ENCODE results near the gene CARD9. TPM values are rescaled to one million over a fixed set of nuclear protein-coding genes. Genes with fewer than 3 reads are reported as not detected.
A peak's percentile ranks its signal among the peaks of the same experiment; 100 is the strongest.

The CARD9 gene
- total RNA-seq, 1 donor = 8.5 TPM

DNA sequence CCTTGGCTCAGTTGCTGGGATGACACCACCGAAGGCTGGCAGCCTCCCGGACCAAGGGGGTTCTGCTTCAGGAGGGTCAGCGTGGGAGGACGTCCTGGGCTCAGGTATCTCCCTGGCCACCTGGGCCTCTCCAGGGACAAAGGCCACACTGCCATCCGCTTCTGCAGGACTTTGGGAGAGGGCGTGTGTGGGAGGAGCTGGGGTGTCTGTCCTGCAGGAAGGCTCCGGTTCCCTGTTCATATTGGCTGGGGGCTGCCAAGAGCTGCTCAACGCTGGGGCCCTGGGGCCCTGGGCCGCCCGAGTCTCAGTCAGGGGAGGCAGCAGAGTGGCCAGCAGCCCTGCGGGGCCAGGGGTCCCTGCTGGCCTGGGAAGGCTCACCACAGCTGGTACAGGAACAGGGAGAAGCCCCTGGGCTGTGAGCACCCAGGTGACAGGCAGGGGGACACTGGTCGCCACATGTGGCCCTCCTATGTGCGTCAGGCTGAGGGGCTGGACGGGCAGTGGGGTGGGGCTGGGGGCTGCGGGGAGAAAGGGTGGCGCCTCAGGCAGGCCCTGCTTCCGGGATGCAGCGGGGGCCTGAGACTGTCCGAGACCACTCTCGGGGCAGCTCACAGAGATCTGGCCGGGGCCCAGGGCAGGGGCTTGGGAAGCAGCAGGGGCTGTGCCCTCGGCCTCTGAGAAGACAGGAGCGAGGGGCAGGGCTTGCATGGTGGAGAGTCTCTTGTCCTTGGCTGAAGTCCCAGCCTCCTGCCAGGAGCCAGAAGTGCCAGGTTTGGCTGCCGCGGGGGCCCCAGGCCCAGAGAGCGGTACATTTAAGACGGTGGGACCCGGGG is 4.9 kb upstream of the CARD9 start:
- Histone ChIP-seq H3K27me3 (ENCODE audit: insufficient read depth, low read length) (no peaks in the 10 kb centered on the region), H3K9me3 (ENCODE audit: low read depth, low read length) (no peaks in the 10 kb centered on the region), H3K4me3 (ENCODE audit: low read length) (no peak overlapping the region), H3K4me1 (ENCODE audit: insufficient read depth, low read length) (peaks cover 16% of the 10 kb centered on the region)

DNA sequence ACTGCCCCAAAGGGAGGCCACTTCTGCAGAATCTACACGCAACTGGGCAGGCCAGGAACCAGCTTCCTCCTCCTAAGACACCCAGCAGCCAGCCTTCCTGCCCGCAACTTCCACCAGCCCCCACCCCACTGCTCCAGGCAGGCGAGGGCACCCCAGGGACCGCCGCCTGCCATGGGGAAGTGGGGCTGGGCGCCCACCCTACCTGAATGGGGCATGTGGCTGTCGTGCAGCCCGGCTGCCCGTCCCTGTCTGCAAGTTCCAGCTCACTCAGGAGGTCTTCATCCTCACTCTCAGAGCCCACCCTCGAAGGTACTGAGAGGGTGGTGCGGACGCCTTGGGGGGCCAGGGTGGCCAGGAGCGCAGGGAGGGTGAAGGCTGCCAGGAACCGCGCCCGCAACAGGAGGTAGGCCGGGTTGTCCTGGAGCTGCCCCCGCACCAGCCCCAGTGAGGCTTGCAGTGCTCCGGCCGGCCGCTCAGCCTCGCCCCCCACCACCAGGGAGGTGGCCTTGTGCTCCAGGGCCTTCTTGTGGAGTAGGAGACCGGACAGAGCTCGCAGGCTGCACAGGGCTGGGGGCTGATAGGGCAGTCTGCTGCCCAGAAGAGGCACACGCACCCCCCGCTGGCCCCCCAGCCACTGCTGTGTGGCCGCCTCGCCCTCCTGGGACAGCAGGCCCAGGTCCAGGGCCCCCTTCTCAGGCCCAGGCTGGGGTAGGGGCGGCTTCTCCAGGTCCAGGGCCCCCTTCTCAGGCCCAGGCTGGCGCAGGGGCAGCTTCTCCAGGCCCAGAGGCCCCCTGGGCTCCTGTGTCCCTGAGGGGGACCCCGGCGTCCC is 4.1 kb upstream of the CARD9 start:
- no peaks in the 10 kb centered on the region for H3K27me3 ChIP-seq (ENCODE audit: insufficient read depth, low read length)
- H3K4me3 ChIP-seq (ENCODE audit: low read length) = no peak overlapping the region
- H3K9me3 ChIP-seq (ENCODE audit: low read depth, low read length) = no peaks in the 10 kb centered on the region
- H3K4me1 ChIP-seq (ENCODE audit: insufficient read depth, low read length) = peaks cover 16% of the 10 kb centered on the region

DNA sequence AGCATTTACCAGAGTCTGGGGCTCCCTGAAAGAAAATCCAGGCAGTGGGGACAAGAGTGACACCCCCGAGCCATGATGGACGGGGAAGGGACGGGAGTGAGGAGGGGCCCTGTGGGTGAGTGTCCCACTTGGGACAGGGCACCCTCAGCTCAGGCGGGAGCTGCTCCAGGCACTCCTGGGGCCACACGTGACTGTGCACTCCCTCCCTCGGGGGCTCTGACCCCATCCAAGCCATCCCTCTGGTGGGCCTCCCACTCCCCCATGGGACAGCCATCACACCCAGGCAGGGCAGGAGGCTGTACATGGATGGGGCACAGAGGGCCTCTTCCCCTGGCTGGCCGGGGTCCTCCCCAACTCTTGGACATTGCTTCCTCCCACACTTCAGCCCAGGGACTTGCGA is 3.0 kb upstream of the CARD9 start:
- Histone ChIP-seq H3K27me3 (ENCODE audit: insufficient read depth, low read length) (no peaks in the 10 kb centered on the region), H3K4me1 (ENCODE audit: insufficient read depth, low read length) (peaks cover 23% of the 10 kb centered on the region), H3K4me3 (ENCODE audit: low read length) (no peak overlapping the region), H3K9me3 (ENCODE audit: low read depth, low read length) (no peaks in the 10 kb centered on the region)

- Histone ChIP-seq H3K4me1 (ENCODE audit: insufficient read depth, low read length) (peaks cover 23% of the 10 kb centered on the region), H3K27me3 (ENCODE audit: insufficient read depth, low read length) (no peaks in the 10 kb centered on the region), H3K9me3 (ENCODE audit: low read depth, low read length) (no peaks in the 10 kb centered on the region), H3K4me3 (ENCODE audit: low read length) (no peak overlapping the region)
Measured at GRCh38 chr9:136375096-136375495, 1.6 kb upstream of the CARD9 start.

DNA sequence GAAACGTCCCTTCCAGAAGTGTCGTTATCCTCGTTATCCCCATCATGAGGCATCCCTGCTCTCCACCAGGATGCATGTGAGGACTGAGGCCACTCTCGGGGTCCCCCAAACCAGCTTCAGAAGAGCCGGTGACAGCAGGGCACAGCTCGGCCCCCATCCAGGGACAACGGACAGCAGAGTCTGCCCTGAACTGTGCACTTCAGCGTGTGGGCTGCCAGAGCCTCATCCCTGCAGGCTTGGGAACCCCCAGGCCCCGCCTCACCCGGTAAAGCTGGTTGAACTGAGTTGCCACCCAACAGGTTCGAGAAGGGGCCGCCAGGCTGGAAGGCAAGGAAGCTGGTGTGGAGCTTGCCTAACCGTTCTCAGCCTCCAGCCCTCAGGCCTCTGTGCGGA is 710 bp upstream of the CARD9 start:
- Histone ChIP-seq H3K4me3 (ENCODE audit: low read length) (no peak overlapping the region), H3K4me1 (ENCODE audit: insufficient read depth, low read length) (peaks cover 23% of the 10 kb centered on the region), H3K9me3 (ENCODE audit: low read depth, low read length) (no peaks in the 10 kb centered on the region), H3K27me3 (ENCODE audit: insufficient read depth, low read length) (no peaks in the 10 kb centered on the region)

- Histone ChIP-seq H3K27me3 (ENCODE audit: insufficient read depth, low read length) (no peaks in the 10 kb centered on the region), H3K9me3 (ENCODE audit: low read depth, low read length) (no peaks in the 10 kb centered on the region), H3K4me3 (ENCODE audit: low read length) (peak overlapping the region; percentile 41), H3K4me1 (ENCODE audit: insufficient read depth, low read length) (peaks cover 23% of the 10 kb centered on the region)
Measured at GRCh38 chr9:136372561-136373299, 739 bp downstream of the CARD9 start.

GRCh38 chr9:136372006-136372405 is 1.5 kb downstream of the CARD9 start:
- peak overlapping the region; percentile 41 for H3K4me3 ChIP-seq (ENCODE audit: low read length)
- H3K9me3 ChIP-seq (ENCODE audit: low read depth, low read length) = no peaks in the 10 kb centered on the region
- no peaks in the 10 kb centered on the region for H3K27me3 ChIP-seq (ENCODE audit: insufficient read depth, low read length)
- H3K4me1 ChIP-seq (ENCODE audit: insufficient read depth, low read length) = peaks cover 18% of the 10 kb centered on the region

DNA sequence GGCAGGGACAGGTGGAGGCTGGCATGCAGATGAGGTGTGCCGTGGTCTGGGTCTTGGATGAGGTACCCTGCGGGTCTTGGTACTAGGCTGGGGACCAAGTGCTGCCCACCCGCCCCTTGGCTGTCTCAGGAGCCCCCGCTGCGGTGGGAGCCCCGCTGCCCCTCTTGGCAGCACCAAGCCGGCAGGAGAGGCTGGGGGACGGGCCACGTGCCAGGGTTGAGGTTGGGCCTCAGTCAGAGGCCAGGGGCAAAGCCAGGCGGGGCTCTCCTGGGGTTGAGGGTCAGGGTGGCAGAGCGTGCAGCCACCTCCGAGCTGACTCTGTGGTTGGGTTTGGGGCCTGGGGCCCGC is 2.0 kb downstream of the CARD9 start:
- Histone ChIP-seq H3K27me3 (ENCODE audit: insufficient read depth, low read length) (no peaks in the 10 kb centered on the region), H3K4me1 (ENCODE audit: insufficient read depth, low read length) (peaks cover 15% of the 10 kb centered on the region), H3K4me3 (ENCODE audit: low read length) (no peak overlapping the region), H3K9me3 (ENCODE audit: low read depth, low read length) (no peaks in the 10 kb centered on the region)

GRCh38 chr9:136370687-136371532 is 2.6 kb downstream of the CARD9 start:
- Histone ChIP-seq H3K4me1 (ENCODE audit: insufficient read depth, low read length) (peaks cover 20% of the 10 kb centered on the region), H3K9me3 (ENCODE audit: low read depth, low read length) (no peaks in the 10 kb centered on the region), H3K27me3 (ENCODE audit: insufficient read depth, low read length) (no peaks in the 10 kb centered on the region), H3K4me3 (ENCODE audit: low read length) (no peak overlapping the region)

GRCh38 chr9:136370037-136370436 is 3.4 kb downstream of the CARD9 start:
- Histone ChIP-seq H3K4me3 (ENCODE audit: low read length) (no peak overlapping the region), H3K4me1 (ENCODE audit: insufficient read depth, low read length) (peaks cover 29% of the 10 kb centered on the region)

DNA sequence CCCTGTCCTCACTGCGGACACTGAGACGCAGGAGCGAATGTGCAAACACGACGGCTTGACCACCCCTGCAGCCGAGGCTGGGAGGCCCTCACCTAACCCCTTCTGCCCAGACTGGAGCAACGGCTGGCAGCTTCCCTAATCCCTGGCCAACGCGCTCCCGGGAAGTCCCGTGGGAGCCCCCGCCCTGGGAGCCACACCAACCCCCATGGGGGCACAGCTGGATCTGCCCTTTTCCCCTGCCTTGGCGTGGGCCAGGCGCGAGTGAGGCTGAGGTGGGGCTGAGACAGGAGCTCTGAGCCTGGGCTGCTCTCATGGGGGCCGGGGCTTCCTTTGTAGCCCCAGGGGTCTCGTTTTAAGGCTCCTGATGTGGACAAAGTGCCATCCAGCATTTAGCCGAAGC is 5.3 kb downstream of the CARD9 start:
- Histone ChIP-seq H3K4me3 (ENCODE audit: low read length) (no peak overlapping the region), H3K9me3 (ENCODE audit: low read depth, low read length) (no peaks in the 10 kb centered on the region), H3K4me1 (ENCODE audit: insufficient read depth, low read length) (peaks cover 38% of the 10 kb centered on the region), H3K27me3 (ENCODE audit: insufficient read depth, low read length) (no peaks in the 10 kb centered on the region)

More at GRCh38 chr9:136370037-136370436, 3.4 kb downstream of the CARD9 start:
- no peaks in the 10 kb centered on the region for H3K9me3 ChIP-seq (ENCODE audit: low read depth, low read length)
- no peaks in the 10 kb centered on the region for H3K27me3 ChIP-seq (ENCODE audit: insufficient read depth, low read length)

DNA sequence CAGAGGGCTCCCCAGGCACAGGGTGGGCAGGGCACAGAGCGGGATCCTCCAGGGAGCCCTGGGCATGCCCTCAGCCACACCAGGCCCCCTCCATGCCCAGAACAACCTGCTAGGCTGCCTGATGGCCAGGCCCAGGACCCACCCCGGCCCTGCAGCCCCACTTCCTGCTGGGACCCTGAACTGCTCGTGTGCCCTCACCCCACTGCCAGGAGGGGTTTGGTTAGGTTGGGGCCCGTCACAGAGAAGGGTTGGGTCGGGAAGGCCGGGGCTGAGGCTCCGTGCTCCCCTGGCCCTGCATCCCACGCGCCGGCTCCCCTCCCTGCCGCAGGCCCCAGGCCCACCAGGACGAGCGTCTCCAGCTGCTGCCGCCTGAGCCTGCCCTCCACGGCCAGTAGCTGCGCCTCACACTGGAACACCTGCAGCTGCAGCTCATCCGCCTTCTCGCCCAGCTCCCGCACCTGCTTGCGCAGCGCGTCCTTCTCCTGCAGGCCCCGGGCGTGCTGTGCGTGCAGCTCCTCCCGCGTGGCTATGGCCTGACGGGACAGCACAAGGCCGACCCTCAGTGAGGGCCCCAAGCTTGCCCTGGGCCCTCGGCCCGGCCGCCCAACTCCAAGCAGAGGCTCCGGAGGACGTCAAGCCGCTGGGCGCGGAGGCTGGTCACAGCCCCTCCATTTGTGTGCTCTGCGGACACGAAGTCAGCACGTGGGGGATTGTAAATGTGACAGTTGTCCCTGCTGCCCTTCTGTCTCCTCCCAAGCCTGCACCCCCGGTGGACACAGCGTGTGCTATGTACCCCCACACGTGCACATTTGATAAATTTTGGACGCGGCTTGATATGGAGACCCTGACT is 5.9 kb downstream of the CARD9 start:
- Histone ChIP-seq H3K9me3 (ENCODE audit: low read depth, low read length) (no peaks in the 10 kb centered on the region), H3K27me3 (ENCODE audit: insufficient read depth, low read length) (no peaks in the 10 kb centered on the region), H3K4me1 (ENCODE audit: insufficient read depth, low read length) (peaks cover 42% of the 10 kb centered on the region), H3K4me3 (ENCODE audit: low read length) (no peak overlapping the region)

- Histone ChIP-seq H3K27me3 (ENCODE audit: insufficient read depth, low read length) (no peaks in the 10 kb centered on the region), H3K4me1 (ENCODE audit: insufficient read depth, low read length) (peaks cover 36% of the 10 kb centered on the region), H3K9me3 (ENCODE audit: low read depth, low read length) (no peaks in the 10 kb centered on the region), H3K4me3 (ENCODE audit: low read length) (no peak overlapping the region)
Measured at GRCh38 chr9:136366826-136367225, 6.6 kb downstream of the CARD9 start.

GRCh38 chr9:136365775-136366222 is 7.7 kb downstream of the CARD9 start:
- H3K4me3 ChIP-seq (ENCODE audit: low read length) = no peak overlapping the region
- H3K9me3 ChIP-seq (ENCODE audit: low read depth, low read length) = no peaks in the 10 kb centered on the region
- no peaks in the 10 kb centered on the region for H3K27me3 ChIP-seq (ENCODE audit: insufficient read depth, low read length)
- H3K4me1 ChIP-seq (ENCODE audit: insufficient read depth, low read length) = peaks cover 35% of the 10 kb centered on the region

Measured in mononuclear cell (primary cell).